HG03139 (cell line): ENCODE measurements around the gene UPF1.

Experiments used
- ATAC-seq: cut with Tn5 transposase; IDR thresholded peaks from one replicate; pipeline ENCODE4 v1.9.1; 2021; ENCODE audit not compliant: unreplicated experiment

The UPF1 gene

GRCh38 chr19:18831524-18832305, at the start of gene UPF1:
Gene UPF1, plus strand, starts transcription at chr19:18831959. Its CDS starts 251 bp downstream, at chr19:18832210.
- ATAC-seq: peak; percentile 70

- ATAC-seq: no peak
These were observed 49.1 kb upstream of the UPF1 start for GRCh38 chr19:18782559-18783225.

GRCh38 chr19:18783958-18784785, 47.6 kb upstream of the UPF1 start:
- no peak for ATAC-seq

GRCh38 chr19:18784786-18785120, 47.0 kb upstream of the UPF1 start:
- ATAC-seq: no peak

GRCh38 chr19:18785179-18786124, 46.3 kb upstream of the UPF1 start:
- ATAC-seq: no peak

- ATAC-seq: no peak
These were observed 43.0 kb upstream of the UPF1 start for GRCh38 chr19:18788529-18789421.

GRCh38 chr19:18789422-18789869, 42.3 kb upstream of the UPF1 start:
- no peak for ATAC-seq

GRCh38 chr19:18789883-18790565, 41.7 kb upstream of the UPF1 start:
- no peak for ATAC-seq

- no peak for ATAC-seq
These were observed 41.0 kb upstream of the UPF1 start, which contains the start of gene COMP for GRCh38 chr19:18790566-18791314. Gene COMP, minus strand, starts transcription at chr19:18791305. Its CDS starts 36 bp downstream, at chr19:18791269.

- no peak for ATAC-seq
These were observed 40.5 kb upstream of the UPF1 start for GRCh38 chr19:18791315-18791678.

GRCh38 chr19:18792661-18793060, 39.1 kb upstream of the UPF1 start:
- ATAC-seq: no peak

GRCh38 chr19:18793144-18794028, 38.4 kb upstream of the UPF1 start:
- no peak for ATAC-seq

GRCh38 chr19:18794029-18794313, 37.8 kb upstream of the UPF1 start:
- ATAC-seq: no peak

GRCh38 chr19:18794692-18795091, 37.1 kb upstream of the UPF1 start:
- ATAC-seq: no peak

GRCh38 chr19:18795540-18795939, 36.2 kb upstream of the UPF1 start:
- no peak for ATAC-seq

- ATAC-seq: no peak
These were observed 35.5 kb upstream of the UPF1 start for GRCh38 chr19:18796239-18796638.
